Activated T-cell treated with anti-CD3 and anti-CD28 coated beads, Interleukin-2, amount 50 U/mL, for 48 hours (primary cell): ENCODE results near the gene SLCO3A1.

ENCODE experiments used
- DNase-seq, 2 experiments: peaks; one replicate each; pipeline ENCODE4 v3.0.0-alpha.2; 2020

SLCO3A1 gene

DNA sequence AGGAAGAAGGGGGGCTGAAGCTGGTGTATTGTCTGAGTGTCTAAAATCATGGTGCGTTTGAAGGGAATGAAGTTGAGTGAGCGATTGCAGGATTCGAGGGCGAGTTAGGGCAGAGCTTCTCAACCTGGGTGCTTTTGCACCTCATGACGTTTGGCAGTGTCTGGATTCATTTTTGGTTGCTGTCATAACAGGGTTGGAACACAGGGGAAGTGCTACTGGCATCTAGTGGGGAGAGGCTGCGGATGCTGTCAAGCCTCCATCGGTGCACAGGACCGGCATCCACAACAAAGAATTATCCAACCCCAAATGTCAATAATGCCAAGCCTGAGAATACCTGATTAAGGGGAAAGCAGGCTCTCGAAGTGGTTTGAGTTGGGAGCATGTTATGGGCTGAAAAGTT, 120.0 kb downstream of the SLCO3A1 start:
- DNase-seq, result no peak

DNA sequence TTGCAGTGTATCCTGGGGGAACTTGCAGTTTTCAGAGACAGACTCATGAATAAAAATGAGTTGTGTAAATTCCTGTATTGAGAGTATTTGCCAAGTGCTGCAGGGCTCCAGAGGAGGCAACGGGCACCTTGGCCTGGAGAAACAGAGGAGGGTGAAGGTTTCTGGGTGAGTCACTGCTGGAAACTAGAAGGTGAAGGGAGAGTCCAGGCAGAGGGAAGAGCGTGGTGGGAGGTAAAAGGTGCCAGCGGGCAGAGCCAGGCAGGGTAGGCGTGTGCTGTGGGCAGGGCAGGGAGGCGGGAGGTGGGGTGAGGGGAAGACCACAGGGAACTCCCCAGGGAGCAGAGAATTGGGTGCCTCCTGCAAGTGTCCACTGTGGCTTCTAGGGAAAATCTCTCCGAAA, 120.8 kb downstream of the SLCO3A1 start:
- no peak for DNase-seq

DNA sequence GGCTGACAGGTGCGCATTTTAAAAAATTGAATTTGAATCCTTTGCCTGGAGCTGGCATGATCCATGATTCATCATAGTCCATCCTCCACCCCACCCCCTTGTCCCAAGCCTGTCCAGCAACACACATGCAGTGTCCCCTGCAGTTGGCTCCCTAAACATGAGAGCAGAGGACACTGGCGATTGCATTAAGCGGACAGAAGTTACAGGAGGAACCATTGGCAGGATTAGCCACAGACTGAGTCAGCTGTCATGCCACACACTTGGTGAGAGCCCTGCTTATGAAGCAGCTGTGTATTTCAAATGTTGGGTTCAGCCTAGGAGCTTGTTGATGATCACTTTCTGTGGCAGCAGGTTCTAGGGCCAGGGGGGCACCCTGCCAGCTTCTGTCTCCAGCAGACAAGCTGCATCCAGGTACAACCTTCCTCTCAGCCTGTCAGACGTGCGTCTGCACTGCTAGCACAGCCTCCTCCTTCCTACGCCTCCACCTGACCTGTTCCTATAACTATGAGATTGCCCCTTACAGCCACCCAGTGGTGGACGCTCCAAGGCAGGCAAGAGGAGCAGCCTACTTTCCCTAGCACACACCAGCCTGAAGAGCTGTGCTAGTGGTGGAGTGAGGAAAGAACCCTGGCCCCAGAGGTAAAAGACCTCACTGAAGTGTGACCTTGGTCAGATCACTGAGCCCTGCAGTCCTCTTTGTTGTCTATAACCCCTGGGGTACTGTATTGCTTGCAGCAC, 121.9 kb downstream of the SLCO3A1 start:
- no peak for DNase-seq

DNA sequence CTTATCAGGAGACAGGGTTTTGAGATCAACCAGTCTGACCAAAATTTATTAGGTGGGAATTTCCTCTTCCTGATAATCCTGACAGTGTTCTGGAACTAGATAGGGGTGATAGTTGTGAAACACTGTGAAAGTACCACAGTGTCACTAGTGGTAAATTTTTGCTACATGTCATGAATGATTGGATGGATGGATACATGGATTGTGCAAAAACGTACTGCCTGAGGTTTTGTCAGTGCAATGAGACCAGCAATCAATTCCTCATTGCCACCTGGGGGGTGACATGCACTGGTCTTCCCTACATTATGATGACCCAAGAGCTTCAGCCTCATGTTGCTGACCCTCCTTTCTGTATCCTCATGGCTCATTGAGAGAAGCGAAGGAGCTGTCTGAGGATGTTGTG, 123.5 kb downstream of the SLCO3A1 start:
- DNase-seq, result no peak

DNA sequence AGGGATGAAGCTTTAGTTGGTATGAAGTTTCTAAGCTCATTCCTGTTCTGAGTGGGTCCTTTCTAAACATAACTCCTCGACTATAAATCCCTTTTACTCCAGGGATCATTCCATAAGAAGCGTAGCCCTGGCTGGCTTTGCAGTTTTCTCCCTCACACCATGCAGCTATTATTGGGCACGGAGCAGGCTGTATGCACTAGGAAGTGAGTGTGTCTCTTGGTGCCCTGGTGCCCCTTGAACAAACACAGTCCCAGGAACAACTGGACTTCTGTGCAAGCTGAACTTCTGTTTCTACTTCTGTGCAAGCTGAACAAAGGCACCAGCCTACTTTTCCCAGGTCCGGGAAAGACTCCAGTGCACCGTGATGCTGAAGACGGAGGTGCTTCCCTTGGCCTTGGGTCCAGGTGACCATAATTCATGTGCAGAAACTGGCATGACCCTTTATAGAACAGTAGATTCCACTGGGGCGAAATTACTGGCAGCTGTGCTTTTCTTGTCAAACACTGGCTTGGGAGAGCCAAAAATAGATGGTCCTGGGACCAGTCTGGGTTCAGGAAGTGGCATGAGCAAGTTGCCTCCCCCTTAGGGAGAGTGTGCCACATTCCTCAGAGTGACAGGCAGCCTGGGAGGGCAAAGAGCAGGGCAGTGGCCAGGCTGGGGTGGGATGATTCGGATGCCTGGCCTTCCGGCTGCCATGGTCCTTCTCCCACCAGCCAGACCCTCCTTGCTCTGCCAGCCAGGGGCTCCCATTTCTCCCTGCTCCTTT, 127.2 kb downstream of the SLCO3A1 start:
- DNase-seq, result no peak

DNA sequence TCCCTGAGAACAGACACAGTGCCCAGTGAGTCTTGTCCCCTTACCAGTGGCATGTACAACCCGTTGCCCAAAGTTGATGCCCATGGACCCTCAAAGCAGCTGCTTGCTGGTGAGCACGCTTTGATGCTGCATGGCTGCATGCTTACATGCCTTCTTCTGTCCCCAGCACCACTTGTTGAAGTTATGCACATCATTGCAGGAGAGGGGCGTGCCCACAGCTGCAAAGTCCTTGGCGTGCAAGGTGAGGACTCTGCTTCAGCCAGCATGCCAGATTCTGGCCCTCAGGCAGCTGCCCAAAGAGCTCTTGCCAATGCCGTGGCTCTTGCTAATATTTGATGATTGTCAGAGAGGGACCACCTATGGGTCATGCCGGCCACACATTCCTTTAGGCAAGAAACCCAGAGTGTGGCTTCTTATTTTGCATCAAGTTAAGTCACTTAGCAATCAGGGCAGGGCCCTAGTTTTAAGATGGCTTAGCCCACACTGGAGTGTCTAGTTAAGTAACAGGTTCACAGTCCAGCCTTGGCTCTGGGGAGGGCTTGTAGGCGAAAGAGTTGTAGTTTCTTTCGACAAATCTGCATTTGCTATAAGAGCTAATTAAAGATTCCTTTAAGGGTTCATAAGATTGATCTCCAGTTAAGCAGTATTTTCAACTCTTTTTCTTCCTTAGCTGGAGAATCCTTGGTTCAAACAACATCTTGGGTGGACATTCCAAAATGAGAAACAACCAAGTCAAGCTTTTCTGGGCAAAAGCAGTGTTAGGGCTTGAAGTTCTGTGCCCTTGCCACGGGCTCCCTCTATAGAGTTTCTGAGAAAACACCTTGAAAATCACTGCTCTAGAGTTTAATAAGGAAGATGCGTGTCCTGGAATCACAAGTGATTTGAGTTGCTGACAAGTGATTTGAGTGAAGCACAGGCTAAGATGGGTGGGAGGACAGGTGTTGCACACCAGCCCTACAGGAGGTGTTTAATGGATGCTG, 128.6 kb downstream of the SLCO3A1 start:
- no peak for DNase-seq

DNA sequence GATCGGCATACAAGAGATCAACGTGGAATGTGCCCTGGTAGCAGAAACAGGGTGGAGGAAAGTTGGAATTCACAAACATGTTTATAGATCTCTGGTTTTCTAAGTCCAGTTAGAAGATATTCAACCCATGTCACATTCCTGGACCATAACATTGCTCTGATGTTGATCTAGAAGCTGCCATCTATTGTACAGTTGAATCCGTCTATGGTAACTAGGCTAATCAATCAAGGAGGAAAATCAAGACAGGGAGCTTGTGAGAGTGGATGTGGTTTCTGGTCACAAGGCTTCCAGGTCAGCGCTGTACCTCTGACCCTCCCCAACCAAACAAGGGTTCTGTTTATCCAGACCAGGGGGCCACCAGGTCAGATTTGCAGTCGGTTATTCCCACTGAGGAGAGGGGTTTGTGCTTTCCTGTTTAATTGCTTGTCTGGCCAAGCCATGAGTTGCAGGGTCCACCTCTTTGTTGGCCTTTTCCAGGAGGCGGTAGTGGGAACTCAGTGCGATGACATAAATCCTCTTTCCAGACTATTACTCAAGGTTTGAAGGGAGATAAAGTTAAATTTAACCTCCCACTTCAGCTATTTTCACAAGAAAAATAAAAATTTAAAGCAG, 130.3 kb downstream of the SLCO3A1 start:
- no peak for DNase-seq

DNA sequence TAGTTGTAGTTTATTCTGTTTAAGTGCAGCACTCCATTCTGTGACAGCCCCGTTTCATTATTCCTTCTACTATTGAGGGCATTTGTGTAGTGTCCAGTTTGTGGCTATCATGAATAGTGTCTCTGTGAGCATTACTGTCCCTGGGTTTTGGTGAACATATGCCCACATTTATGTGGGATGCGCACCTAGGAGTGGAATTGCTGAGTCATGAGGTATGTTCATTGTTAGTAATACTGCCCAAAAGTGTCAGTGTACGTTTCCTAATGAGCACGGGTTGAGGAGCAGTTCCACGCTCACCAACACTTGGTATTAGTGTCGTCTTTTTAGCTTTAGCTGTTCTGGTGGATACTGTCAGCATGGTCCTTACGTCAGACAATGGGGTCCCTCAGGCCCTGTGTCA, 131.8 kb downstream of the SLCO3A1 start:
- no peak for DNase-seq

DNA sequence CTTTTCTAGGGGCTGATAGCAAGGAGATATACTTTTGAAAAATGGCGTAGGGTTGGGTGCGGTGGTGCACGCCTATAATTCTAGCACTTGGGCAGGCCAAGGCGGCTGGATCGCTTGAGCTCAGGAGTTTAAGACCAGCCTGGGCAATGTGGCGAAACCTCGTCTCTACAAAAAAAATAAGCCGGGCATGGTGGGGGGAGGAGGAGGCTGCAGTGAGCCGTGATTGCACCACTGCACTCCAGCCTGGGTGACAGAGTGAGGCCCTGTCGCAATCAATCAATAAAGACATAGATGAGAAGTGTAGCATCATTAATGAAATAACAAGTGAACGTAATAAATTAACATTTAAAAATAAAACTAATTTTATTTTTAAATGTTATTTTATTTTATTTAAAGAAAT, 134.6 kb downstream of the SLCO3A1 start:
- no peak for DNase-seq

DNA sequence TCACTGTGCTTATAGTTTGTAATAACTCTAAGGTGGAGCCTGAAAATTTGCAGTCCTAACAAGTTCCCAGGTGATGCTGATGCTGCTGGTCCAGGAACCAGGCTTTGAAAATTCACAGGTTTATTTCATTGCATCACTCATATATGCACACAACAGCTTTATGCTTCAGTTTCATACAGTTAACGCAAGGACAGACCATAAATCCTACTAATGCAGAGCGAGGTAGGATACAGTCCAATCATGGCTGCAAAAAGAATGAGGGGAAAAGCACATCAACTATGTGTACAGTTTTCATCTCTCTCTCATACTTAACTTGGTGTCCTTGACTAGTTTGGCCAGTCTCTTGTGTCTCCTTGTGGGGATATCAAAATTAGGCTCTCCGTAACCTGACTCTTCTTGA, 135.1 kb downstream of the SLCO3A1 start:
- no peak for DNase-seq

DNA sequence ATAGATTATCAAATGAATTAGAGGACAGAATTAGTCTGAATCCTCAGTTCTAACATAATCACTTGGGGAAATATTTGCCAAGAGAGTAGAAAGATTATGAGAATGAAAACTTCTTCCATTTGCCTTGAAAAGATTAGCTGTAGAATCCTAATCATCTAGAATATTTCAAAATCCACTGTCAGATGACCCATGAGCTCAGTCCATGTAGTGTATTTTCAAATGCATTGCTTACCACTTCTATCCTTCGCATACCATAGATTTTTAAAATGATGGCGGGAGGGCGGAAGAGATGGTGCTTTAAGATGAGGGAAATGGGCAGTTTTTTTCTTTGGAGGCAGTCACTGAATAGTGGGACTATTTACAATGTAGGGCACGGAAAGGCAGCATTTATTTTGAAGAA, 136.3 kb downstream of the SLCO3A1 start:
- DNase-seq, result no peak

DNA sequence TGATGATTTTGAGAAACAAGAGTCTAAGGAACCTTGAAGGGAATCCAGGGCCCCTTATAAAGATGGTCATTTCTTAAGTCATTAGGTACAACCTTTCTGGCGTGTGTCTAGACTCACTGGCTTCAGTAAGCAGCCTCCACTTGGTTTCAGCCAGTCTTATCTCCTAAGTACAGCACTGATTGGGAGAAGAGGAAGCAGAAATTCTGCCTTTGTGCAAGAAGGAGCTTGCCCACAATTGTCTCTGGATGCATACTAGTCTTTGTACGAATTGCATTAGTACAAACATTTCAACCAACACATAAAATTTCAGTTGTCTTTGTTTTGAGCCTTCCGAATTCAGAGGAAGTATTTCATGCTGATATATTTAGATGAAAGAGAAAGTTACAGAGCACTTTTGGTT, 139.4 kb downstream of the SLCO3A1 start:
- no peak for DNase-seq

DNA sequence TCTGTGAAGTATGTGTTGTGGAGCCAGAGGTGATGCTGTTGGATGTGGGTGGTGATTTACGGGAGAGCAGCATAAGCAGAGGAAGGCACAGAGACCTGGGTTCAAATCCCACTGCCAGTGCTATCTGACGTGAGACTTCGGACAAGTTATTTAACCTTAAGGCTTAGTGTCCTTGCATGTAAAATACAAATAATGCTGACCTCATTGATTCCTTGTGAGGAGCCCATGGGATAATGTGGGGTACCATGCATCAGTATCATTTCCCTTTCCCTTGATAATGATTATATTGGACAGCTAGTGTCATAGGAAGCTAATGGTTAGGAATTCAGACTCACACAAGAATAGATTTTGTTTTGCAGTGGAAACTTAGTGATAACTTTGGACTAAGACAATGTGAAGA, 141.6 kb downstream of the SLCO3A1 start:
- DNase-seq, result no peak

DNA sequence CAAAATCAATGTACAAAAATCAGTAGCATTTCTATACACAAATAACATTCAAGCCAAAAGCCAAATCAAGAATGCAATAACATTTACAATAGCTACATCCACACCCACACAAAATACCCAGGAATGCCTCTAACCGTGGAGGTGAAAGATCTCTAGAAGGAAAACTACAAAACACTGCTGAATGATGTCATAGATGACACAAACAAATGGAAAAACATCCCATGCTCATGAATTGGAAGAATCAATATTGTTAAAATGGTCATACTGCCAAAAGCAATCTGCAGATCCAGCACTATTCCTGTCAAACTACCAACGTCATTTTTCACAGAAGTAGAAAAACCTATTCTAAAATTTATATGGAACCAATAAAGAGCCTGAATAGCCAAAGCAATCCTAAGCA, 143.7 kb downstream of the SLCO3A1 start:
- no peak for DNase-seq

DNA sequence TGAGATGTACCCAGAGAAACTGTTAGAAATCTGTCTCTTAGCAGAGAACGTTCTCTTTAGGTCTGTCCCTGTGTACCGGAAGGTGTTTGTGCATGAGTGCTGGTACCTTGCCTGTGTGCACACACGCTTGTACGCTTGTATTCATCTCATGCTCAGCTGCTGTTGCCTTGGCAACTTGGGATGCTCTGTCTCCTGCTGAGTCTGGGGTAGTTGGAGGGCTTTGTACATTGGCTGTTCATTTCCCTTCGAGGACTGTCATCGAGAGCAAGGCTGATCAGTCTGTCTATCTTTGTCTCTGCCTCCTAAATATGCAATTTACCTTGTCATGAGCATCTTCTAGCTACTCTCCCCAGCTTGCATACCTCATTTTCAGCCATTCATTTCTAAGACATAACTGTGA, 147.2 kb downstream of the SLCO3A1 start:
- no peak for DNase-seq

DNA sequence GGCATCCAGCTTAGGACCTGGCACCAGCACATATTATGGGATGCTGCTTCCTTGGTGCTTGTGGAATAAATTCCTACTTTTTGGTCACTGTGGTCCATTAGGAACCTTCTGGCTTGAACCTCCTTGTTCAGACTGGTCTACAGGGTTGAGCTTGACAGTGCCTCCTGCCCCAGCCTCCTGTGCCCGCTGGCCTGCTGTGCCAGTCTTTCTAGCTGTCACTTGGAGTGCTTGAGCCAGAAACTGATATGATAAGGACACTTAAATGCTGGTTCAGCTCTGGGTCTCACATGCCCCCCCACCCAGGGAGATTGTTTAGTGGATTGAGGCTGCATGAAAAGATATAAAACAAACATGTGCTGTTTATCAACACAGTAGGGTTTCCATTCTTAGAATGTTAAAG, 147.8 kb downstream of the SLCO3A1 start:
- no peak for DNase-seq

DNA sequence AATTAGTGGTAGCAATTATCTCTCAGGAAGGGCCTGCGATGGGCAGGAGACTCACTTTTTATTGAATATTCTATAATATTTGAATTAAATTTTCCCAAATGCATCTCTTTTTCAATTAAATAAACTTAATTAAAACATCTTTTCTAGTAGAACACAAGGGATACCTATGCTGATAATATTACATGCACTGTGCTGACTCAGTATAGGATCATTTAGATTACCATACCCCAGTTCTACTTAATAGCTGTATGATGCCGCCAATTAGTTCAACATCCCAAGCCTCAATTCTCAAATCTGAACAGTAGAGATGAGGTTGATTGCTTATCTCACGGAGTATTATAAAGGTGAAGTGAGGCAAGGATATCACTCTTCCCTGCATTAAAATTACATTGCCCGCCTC, 149.2 kb downstream of the SLCO3A1 start:
- DNase-seq, result no peak

DNA sequence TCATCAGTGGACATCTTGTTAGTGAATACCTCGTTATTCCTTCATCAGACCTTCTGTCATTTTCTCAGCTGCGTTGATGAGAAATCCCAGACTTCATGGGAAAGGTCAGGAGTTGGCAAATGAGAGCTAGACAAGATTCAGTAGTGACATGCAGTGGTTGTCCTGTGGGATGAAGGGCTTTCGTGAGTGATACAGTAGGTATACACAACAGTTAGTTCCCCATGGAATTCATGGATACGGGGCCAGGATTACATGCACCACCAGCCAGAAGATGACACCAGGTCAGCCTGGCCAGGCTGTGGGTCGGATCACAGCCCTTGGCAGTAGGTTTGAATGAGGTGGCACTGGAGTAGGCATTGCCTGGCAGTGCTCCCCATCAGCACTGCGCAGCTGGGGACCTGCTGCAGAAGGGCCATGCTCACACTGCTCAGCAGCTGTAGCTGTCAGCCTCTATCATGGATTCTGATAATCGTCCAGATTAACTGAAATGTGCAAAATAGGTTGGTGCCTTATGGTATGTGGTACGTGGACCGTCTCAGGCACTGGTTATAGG, 150.1 kb downstream of the SLCO3A1 start:
- DNase-seq, result no peak

DNA sequence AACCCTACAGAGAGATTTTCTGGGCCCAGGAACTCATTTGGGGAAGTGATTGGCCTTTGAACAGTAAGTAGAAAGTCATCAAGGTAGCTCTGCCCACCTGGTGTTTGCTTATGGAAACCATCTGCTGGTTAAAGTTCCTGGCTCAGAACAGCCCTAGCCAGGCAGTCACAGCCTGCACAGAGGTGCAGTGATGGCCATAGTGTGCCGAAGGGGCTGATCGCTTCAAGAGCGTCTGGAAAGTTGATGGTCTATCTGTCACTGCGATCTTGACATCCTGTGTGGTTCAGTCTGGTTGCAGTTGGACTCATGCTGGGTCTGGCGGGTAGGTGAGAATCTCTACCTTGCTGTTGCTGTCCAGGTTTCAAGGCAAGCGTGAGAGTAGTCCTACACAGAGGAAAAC, 151.6 kb downstream of the SLCO3A1 start:
- DNase-seq, result no peak

DNA sequence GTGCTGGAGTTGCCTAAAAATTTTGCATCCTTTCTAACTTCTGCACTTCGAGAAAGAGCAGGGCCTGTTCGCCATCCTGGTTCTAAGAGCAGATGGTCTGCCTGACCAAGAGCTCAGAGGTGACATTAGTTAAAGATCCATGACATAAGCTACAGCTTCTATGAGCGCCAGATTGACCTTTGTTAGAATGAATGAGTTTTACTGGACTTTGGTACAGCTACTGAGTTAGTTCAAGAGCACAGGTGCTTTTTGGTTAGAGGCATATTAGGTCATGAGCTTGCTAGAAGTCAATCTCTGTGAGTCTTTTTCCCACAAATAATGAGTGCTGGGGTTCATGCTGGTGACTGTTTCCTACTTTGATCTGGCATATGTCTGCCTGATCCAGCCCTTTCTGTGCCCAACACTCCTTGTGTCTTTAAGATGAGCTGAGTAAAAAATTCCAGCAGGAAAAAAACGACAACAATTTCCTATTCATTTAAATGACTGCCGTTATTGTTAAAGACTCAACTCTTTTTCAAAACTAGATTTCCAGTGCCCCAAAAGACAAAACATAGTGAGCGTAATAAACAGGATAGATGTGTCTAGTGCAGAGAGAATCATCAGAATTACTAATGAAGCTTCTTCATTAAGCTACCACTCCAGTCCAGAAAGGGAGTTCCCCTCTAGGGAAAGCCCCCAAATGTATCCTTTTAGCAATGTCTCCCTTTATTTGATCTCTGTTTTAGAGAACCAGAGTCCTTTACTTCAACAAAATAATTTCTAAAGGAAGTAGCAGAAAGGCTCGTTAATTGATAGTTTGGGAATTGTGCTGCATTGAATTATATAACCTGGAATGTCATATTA, 152.9 kb downstream of the SLCO3A1 start:
- no peak for DNase-seq

DNA sequence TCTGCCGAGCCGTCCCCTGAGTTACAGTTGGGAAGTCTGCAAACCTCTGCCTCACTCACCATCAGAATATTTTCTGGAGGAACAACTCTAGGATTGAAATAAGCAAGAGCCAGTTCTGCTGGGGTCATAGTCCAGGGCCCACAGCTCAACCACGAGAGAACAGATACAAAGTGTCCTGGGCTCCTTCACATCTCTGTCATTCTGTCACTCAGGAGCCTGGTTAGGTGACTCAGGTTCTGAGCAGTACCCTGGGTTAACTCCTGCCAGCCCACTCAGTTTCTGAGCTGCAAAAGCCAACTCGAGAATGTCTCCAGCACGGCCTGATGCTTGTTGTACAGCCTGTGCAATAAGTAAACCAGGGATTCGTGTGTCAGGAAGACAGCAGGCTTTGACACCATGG, 155.7 kb downstream of the SLCO3A1 start:
- peak; percentile 34 to 46 for DNase-seq
